GM23248 (cell line): ENCODE results near the gene NBDY. TPM values are rescaled to one million over a fixed set of nuclear protein-coding genes. Genes with fewer than 3 reads are reported as not detected.

Experiments used
- DNase-seq: peaks from one replicate; pipeline ENCODE4 v3.0.0-alpha.2; 2015
- H2AFZ ChIP-seq: fragments of 200-600 bp; sonication (generic); 2 replicates; pipeline ENCODE4 v1.6.1; 2016; ENCODE audit warnings: antibody characterized with exemption
- H3F3A ChIP-seq: fragments of 200-600 bp; sonication (generic); 2 replicates; pipeline ENCODE4 v1.6.1; 2016; ENCODE audit warnings: mild to moderate bottlenecking, antibody characterized with exemption, mixed run types; ENCODE audit not compliant: insufficient read depth
- H3K27ac ChIP-seq: fragments of 200-600 bp; sonication (generic); 2 replicates; pipeline ENCODE4 v1.5.1; 2016; ENCODE audit warnings: mild to moderate bottlenecking
- H3K27me3 ChIP-seq: fragments of 200-600 bp; sonication (generic); replicated peaks from 2 replicates; pipeline ENCODE4 v1.6.1; 2016; ENCODE audit warnings: mild to moderate bottlenecking; ENCODE audit not compliant: insufficient read depth
- H3K36me3 ChIP-seq: fragments of 200-600 bp; sonication (generic); 2 replicates; pipeline ENCODE4 v1.6.1; 2016; ENCODE audit warnings: low read depth, mild to moderate bottlenecking
- H3K4me1 ChIP-seq: fragments of 200-600 bp; sonication (generic); 2 replicates; pipeline ENCODE4 v1.6.1; 2016; ENCODE audit warnings: mild to moderate bottlenecking; ENCODE audit not compliant: insufficient read depth
- H3K4me2 ChIP-seq: fragments of 200-600 bp; sonication (generic); one replicate; pipeline ENCODE4 v1.6.1; 2016; ENCODE audit warnings: mild to moderate bottlenecking; ENCODE audit not compliant: unreplicated experiment
- H3K4me3 ChIP-seq: fragments of 200-600 bp; sonication (generic); 2 replicates; pipeline ENCODE4 v1.5.1; 2016; ENCODE audit warnings: mild to moderate bottlenecking
- H3K79me2 ChIP-seq: fragments of 200-600 bp; sonication (generic); 2 replicates; pipeline ENCODE4 v1.6.1; 2016; ENCODE audit warnings: mild to moderate bottlenecking; ENCODE audit not compliant: insufficient read depth
- H3K9ac ChIP-seq: fragments of 200-600 bp; sonication (generic); 2 replicates; pipeline ENCODE4 v1.6.1; 2016; ENCODE audit warnings: mild to moderate bottlenecking
- H3K9me2 ChIP-seq: fragments of 200-600 bp; sonication (generic); 2 replicates; pipeline ENCODE4 v1.6.1; 2016; ENCODE audit warnings: mixed run types, mild to moderate bottlenecking, moderate library complexity; ENCODE audit not compliant: insufficient read depth
- H3K9me3 ChIP-seq: fragments of 200-600 bp; sonication (generic); one replicate; pipeline ENCODE4 v1.6.1; 2017; ENCODE audit warnings: low read depth
- H4K20me1 ChIP-seq: fragments of 200-600 bp; sonication (generic); 2 replicates; pipeline ENCODE4 v1.6.0; 2016; ENCODE audit not compliant: insufficient read depth
- EZH2 ChIP-seq: fragments of 200-600 bp; sonication (generic); IDR thresholded peaks from 2 replicates; pipeline ENCODE4 v1.6.1; 2018; ENCODE audit warnings: antibody characterized with exemption, mild to moderate bottlenecking; ENCODE audit not compliant: insufficient read depth, poor library complexity, severe bottlenecking
- EZH2phosphoT487 ChIP-seq: fragments of 200-600 bp; sonication (generic); IDR thresholded peaks from 2 replicates; pipeline ENCODE4 v1.6.1; 2018; ENCODE audit warnings: antibody characterized with exemption, moderate library complexity, mild to moderate bottlenecking, low read depth; ENCODE audit not compliant: insufficient read depth
- WGBS, 2 experiments: methylation state at CpG; one replicate each; pipeline ENCODE4 v1.1.6; 2015 to 2017; ENCODE audit warnings: low lambda C conversion rate in 2 of 2, low coverage in 1 of 2; ENCODE audit errors: missing lambda C conversion rate in 2 of 2; 5-methylcytosine and 5-hydroxymethylcytosine counted together
- in situ Hi-C: fragments of 300-500 bp; cut with MboI; formaldehyde crosslinking; loops from 2 replicates; pipeline ENCODE4 v1.15.0; 2020
- polyA plus RNA-seq: library from polyadenylated mRNA; unstranded; fragments of >200 nt; fragmentation: Nextera tagmentation; extraction: Ambion mirVana; gene quantifications from 2 replicates; pipeline ENCODE4 v1.2.1, GENCODE V29; 2016
- total RNA-seq: library from RNA; depleted of rRNA; stranded (reverse); fragments of >200 nt; shearing (Covaris generic); gene quantifications from 2 replicates; pipeline ENCODE4 v1.2.3, GENCODE V29; 2014

NBDY gene
- total and polyA plus RNA-seq, 2 experiments from 2014 or later: 8.5 to 193 TPM

DNA sequence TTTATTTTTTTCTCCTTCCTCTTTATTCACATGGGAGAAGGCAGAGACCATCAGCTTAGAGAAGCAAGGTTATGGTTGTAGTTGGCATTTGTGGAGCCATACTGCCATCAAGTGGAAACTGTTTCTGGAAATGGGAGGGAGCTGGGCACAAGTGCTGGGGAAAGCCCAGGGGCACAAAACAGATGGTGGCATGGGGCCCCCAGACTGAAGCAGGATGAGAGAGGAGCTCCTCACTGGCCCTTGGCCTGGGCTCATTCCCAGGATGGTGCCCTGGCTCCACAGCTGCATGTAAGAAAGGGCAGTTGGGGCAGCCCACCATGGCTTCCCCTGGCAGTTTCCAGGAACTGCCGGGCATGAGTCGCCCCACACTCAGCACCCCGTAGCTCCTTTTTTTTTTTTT lies 59.2 kb downstream of the NBDY start:
- in situ Hi-C loops: no loop called here
- H3K9ac ChIP-seq: no peak overlapping the region
- TF ChIP-seq EZH2phosphoT487: no peak
- TF ChIP-seq EZH2: no peak
- H3K4me1 ChIP-seq: no peaks in the 10 kb centered on the region
- H3K27me3 ChIP-seq: no peaks in the 10 kb centered on the region
- H3K9me2 ChIP-seq: no peaks in the 10 kb centered on the region
- no peaks in the 10 kb centered on the region; the same call in 1 of the 2 replicates for H3K79me2 ChIP-seq
- no peak for DNase-seq
- H3K36me3 ChIP-seq: no peaks in the 10 kb centered on the region
- no peaks in the 10 kb centered on the region for H4K20me1 ChIP-seq
- H3F3A ChIP-seq: no peaks in the 10 kb centered on the region
- H3K4me2 ChIP-seq: no peak overlapping the region
- no peak overlapping the region for H3K4me3 ChIP-seq
- H2AFZ ChIP-seq: no peak overlapping the region
- no peaks in the 10 kb centered on the region for H3K9me3 ChIP-seq
- H3K27ac ChIP-seq: no peak overlapping the region
- WGBS, 2 experiments: 50 to 67% methylated on average over 2 to 3 of the region's 3 CpGs

DNA sequence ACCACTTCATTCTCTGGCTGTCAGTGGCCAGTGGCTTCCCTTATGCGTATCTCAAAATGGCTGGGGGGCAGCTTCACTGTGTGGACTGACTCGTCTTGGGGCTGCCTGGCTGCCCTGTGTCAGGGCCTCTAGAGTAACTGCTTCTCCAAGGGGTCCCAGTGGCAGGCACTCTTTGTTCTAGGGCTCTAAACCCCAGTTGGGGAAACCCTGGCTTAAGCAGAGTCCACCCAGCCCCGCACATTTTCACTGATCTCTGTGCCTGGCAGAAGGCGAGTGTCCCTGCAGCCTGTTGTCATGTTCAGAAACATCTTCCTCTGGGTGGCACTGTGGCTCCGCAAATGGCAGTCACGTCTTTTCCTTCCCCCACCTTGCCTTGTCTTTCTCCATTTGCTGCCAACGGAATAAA lies 59.7 kb downstream of the NBDY start:
- DNase-seq: no peak
- Histone ChIP-seq H3K9me2 (no peaks in the 10 kb centered on the region), H2AFZ (no peak overlapping the region), H3K27ac (no peak overlapping the region), H3K4me3 (no peak overlapping the region), H3K9me3 (no peaks in the 10 kb centered on the region), H3K4me1 (no peaks in the 10 kb centered on the region), H3F3A (no peaks in the 10 kb centered on the region), H4K20me1 (no peaks in the 10 kb centered on the region), H3K36me3 (no peaks in the 10 kb centered on the region), H3K4me2 (no peak overlapping the region), H3K27me3 (no peaks in the 10 kb centered on the region), H3K9ac (no peak overlapping the region), H3K79me2 (no peaks in the 10 kb centered on the region; the same call in 1 of the 2 replicates)
- TF ChIP-seq EZH2phosphoT487 (no peak), EZH2 (no peak)
- whole genome bisulfite sequencing, 2 experiments: 76 to 79% methylated on average over 7 of the region's 7 CpGs
- in situ Hi-C loops: no loop called here

DNA sequence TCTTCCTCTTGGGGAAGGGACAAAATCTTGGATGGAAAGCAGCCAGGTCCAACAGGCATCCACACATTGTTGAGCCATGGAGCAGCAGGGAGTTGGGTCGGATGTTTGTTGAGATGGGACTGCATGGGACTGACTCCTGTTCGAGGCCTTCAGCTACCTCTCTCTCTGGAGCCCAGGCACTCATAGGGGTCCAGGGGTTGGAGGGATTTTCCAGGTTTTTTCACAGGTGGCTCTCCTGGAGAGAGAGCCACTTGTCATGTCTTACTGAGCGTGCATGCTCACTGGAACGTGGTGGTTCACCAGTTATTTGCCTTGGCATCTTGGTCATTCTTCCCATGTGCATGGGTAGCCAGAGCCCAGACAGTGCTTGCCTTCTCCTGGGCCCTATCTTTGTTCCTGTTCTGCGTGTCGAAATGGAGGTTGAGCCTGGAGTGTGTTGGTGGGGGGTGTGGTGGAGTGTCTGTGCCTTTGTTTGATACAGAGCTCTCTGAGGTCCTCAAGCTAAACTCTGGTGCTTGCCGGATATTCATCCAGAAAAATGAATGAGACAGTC lies 60.6 kb downstream of the NBDY start:
- Histone ChIP-seq H2AFZ (no peak overlapping the region), H4K20me1 (no peaks in the 10 kb centered on the region), H3K4me2 (no peak overlapping the region), H3K9me3 (no peaks in the 10 kb centered on the region), H3K36me3 (no peaks in the 10 kb centered on the region), H3K27ac (no peak overlapping the region), H3K9me2 (no peaks in the 10 kb centered on the region), H3F3A (no peaks in the 10 kb centered on the region), H3K4me3 (no peak overlapping the region), H3K79me2 (no peaks in the 10 kb centered on the region; the same call in 1 of the 2 replicates), H3K4me1 (no peaks in the 10 kb centered on the region), H3K27me3 (no peaks in the 10 kb centered on the region), H3K9ac (no peak overlapping the region)
- in situ Hi-C loops: no loop called here
- TF ChIP-seq EZH2phosphoT487: no peak
- no peak for TF ChIP-seq EZH2
- no peak for DNase-seq
- WGBS, 2 experiments: 83 to 84% methylated on average over 7 of the region's 7 CpGs

DNA sequence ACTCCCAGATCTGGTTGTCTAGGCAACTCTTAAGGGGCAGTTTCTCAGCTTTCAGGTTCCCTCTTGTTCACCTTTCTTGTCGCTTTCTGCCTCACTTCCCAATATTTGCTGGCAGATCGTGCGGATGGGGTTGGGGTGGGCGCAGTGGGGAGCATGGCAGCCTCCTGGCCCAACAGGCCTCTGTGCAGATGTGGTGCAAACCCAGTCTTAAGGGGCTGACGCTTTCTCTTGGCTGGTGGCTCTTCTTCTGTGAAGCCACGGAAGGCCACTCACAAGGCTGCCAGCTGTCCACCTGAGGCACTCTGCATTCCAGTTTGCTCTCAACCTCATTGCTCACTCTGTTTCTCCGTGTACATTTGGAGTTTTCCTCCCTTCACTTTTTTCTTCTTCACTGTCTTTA lies 61.7 kb downstream of the NBDY start:
- H3K79me2 ChIP-seq: no peaks in the 10 kb centered on the region; the same call in 1 of the 2 replicates
- in situ Hi-C loops: no loop called here

More for the DNA sequence above, 61.7 kb downstream of the NBDY start:
- Histone ChIP-seq H3K9ac (no peak overlapping the region), H3K4me2 (no peak overlapping the region), H3K9me3 (no peaks in the 10 kb centered on the region), H2AFZ (no peak overlapping the region), H3K36me3 (no peaks in the 10 kb centered on the region), H3F3A (no peaks in the 10 kb centered on the region), H3K4me3 (no peak overlapping the region), H3K27me3 (no peaks in the 10 kb centered on the region), H3K4me1 (no peaks in the 10 kb centered on the region), H3K9me2 (no peaks in the 10 kb centered on the region), H4K20me1 (no peaks in the 10 kb centered on the region), H3K27ac (no peak overlapping the region)
- TF ChIP-seq EZH2 (no peak), EZH2phosphoT487 (no peak)
- WGBS, 2 experiments: 98% methylated on average over 6 of the region's 7 CpGs
- no peak for DNase-seq
